Measurements from ENCODE around the gene QPRT.
A peak's percentile ranks its signal among the peaks of the same experiment; 100 is the strongest.
"Not testable (repeated sequence)": the region's sequence is repeated elsewhere in the genome, so short reads cannot be mapped to it uniquely, and the experiment has no call there.

QPRT gene

GRCh38 chr16:29720703-29721102 is 41.7 kb downstream of the QPRT start:
- DNase-seq, result no peak

GRCh38 chr16:29721167-29721879 is 42.3 kb downstream of the QPRT start:
- not testable (repeated sequence) for DNase-seq

GRCh38 chr16:29726845-29727377 is 47.9 kb downstream of the QPRT start:
- DNase-seq, result no peak

GRCh38 chr16:29727452-29727851 is 48.5 kb downstream of the QPRT start:
- no peak for DNase-seq

GRCh38 chr16:29729116-29729521 is 50.1 kb downstream of the QPRT start:
- no peak for DNase-seq

- no peak for DNase-seq
Observed at GRCh38 chr16:29730649-29731048, 51.7 kb downstream of the QPRT start.

- DNase-seq, result not testable (repeated sequence)
Observed at GRCh38 chr16:29731768-29732601, 53.0 kb downstream of the QPRT start.

GRCh38 chr16:29734786-29735185 is 55.8 kb downstream of the QPRT start:
- DNase-seq, result no peak

- DNase-seq, result no peak
Observed at GRCh38 chr16:29736112-29736511, 57.1 kb downstream of the QPRT start.

- no peak for DNase-seq
Observed at GRCh38 chr16:29736764-29737163, 57.8 kb downstream of the QPRT start.

- DNase-seq, result no peak
Observed at GRCh38 chr16:29737713-29738112, 58.7 kb downstream of the QPRT start.

GRCh38 chr16:29738514-29738913 is 59.5 kb downstream of the QPRT start:
- peak; percentile 37 for DNase-seq

- not testable (repeated sequence) for DNase-seq
Observed at GRCh38 chr16:29739927-29740629, 61.1 kb downstream of the QPRT start.

GRCh38 chr16:29740630-29741015 is 61.6 kb downstream of the QPRT start:
- DNase-seq, result not testable (repeated sequence)

- no peak for DNase-seq
Observed at GRCh38 chr16:29742683-29743275, 63.8 kb downstream of the QPRT start.

- no peak for DNase-seq
Observed at GRCh38 chr16:29743475-29743826, 64.5 kb downstream of the QPRT start.

- no peak for DNase-seq
Observed at GRCh38 chr16:29743827-29744531, 65.0 kb downstream of the QPRT start.

GRCh38 chr16:29744541-29745101 is 65.6 kb downstream of the QPRT start:
- DNase-seq, result no peak

- peak; percentile 30 for DNase-seq
Observed at GRCh38 chr16:29745121-29745852, 66.3 kb downstream of the QPRT start.

GRCh38 chr16:29745853-29746345 is 66.9 kb downstream of the QPRT start, which contains the start of gene C16orf54:
Gene C16orf54 (minus strand): TSS chr16:29745990. CDS start chr16:29744951, 1,039 bp downstream.
- peak; percentile 59 for DNase-seq

GRCh38 chr16:29746518-29746917 is 67.5 kb downstream of the QPRT start:
- not testable (repeated sequence) for DNase-seq
